ENCODE results near the gene SLC43A2. TPM values are rescaled to one million over a fixed set of nuclear protein-coding genes. Genes with fewer than 3 reads are reported as not detected.

SLC43A2 gene
- total and polyA plus RNA-seq, 2 of the 13 experiments (the other 11 are each of a cell fraction or from before 2014, with no cell fraction given), result 7.3 to 20.0 TPM

DNA sequence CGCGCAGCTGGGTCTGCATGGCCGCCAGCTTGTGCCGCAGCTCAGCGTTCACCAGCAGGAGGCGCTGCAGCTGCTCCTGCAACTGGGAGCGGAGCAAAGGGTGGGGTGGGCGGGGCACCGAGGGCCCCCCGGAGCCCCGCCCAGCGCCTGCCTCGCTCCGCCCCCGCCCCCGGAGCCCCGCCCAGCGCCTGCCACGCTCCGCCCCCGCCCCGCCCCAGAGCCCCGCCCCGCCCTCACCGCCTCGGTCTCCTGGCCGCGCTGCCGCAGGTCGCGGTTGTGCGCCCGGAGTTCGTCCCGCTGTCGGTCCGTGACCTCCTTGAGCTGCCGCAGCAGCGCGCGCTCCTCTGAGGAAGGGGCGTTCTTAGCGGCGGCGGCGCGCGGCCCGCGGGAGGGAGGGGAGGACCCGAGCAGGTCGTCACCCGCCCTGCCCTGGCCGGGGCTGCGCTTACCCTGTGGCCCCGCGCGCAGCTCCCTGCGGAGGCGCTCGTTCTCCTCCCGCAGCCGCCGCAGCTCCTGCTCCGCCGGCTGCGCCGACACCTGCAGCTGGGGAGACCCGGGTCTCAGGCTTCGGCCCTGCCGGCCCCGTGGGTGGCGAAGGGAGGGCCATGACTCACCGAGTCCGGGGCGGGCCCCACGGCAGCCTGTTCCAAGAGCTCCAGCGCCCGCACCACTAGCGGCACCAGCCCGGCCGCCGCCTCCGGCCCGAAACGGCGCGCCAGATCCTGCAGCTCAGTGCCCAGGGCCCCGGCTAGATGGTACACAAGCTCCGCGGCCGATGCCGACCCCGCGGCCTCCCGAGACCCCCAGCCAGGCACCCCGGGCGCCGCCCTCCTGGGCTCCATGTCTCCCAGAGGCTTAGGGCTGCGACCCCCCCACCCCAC is 20.6 kb upstream of the SLC43A2 start (continued):
- TF ChIP-seq, protein P1, sequence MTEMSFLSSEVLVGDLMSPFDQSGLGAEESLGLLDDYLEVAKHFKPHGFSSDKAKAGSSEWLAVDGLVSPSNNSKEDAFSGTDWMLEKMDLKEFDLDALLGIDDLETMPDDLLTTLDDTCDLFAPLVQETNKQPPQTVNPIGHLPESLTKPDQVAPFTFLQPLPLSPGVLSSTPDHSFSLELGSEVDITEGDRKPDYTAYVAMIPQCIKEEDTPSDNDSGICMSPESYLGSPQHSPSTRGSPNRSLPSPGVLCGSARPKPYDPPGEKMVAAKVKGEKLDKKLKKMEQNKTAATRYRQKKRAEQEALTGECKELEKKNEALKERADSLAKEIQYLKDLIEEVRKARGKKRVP (CRISPR knock-in tag; IDR thresholded peaks at IDR 0.05), result peak in 1 of 2 experiments; percentile 29; a peak in 1 of 4 replicates
- TF ChIP-seq, protein P2, sequence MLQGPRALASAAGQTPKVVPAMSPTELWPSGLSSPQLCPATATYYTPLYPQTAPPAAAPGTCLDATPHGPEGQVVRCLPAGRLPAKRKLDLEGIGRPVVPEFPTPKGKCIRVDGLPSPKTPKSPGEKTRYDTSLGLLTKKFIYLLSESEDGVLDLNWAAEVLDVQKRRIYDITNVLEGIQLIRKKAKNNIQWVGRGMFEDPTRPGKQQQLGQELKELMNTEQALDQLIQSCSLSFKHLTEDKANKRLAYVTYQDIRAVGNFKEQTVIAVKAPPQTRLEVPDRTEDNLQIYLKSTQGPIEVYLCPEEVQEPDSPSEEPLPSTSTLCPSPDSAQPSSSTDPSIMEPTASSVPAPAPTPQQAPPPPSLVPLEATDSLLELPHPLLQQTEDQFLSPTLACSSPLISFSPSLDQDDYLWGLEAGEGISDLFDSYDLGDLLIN (CRISPR knock-in tag; IDR thresholded peaks at IDR 0.05; ENCODE audit: borderline replicate concordance), result no peak
- TF ChIP-seq, protein P3, sequence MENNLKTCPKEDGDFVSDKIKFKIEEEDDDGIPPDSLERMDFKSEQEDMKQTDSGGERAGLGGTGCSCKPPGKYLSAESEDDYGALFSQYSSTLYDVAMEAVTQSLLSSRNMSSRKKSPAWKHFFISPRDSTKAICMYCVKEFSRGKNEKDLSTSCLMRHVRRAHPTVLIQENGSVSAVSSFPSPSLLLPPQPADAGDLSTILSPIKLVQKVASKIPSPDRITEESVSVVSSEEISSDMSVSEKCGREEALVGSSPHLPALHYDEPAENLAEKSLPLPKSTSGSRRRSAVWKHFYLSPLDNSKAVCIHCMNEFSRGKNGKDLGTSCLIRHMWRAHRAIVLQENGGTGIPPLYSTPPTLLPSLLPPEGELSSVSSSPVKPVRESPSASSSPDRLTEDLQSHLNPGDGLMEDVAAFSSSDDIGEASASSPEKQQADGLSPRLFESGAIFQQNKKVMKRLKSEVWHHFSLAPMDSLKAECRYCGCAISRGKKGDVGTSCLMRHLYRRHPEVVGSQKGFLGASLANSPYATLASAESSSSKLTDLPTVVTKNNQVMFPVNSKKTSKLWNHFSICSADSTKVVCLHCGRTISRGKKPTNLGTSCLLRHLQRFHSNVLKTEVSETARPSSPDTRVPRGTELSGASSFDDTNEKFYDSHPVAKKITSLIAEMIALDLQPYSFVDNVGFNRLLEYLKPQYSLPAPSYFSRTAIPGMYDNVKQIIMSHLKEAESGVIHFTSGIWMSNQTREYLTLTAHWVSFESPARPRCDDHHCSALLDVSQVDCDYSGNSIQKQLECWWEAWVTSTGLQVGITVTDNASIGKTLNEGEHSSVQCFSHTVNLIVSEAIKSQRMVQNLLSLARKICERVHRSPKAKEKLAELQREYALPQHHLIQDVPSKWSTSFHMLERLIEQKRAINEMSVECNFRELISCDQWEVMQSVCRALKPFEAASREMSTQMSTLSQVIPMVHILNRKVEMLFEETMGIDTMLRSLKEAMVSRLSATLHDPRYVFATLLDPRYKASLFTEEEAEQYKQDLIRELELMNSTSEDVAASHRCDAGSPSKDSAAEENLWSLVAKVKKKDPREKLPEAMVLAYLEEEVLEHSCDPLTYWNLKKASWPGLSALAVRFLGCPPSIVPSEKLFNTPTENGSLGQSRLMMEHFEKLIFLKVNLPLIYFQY (CRISPR knock-in tag; IDR thresholded peaks at IDR 0.05; ENCODE audit: borderline replicate concordance), result no peak; the same call in 1 of the 2 replicates
- TF ChIP-seq REXO4 (CRISPR knock-in tag; IDR thresholded peaks at IDR 0.05; ENCODE audit: borderline replicate concordance) (no peak), BRD4 (CRISPR knock-in tag; IDR thresholded peaks at IDR 0.05) (peak; percentile 31; the same call in 1 of the 2 replicates), SNAPC2 (CRISPR knock-in tag; IDR thresholded peaks at IDR 0.05) (no peak), ZNF564 (CRISPR knock-in tag; IDR thresholded peaks at IDR 0.05) (no peak), TGIF2 (CRISPR knock-in tag; IDR thresholded peaks at IDR 0.05) (peak; percentile 63; the same call in 1 of the 2 replicates), KDM5A (IDR thresholded peaks at IDR 0.05; ENCODE audit: borderline replicate concordance, low read length) (no peak; the same call in 1 of the 2 replicates), ZNF839 (CRISPR knock-in tag; IDR thresholded peaks at IDR 0.05; ENCODE audit: borderline replicate concordance) (no peak), JDP2 (CRISPR knock-in tag; IDR thresholded peaks at IDR 0.05; ENCODE audit: borderline replicate concordance) (no peak), NR3C1 (CRISPR knock-in tag; IDR thresholded peaks at IDR 0.05) (no peak), NFE2L2 (IDR thresholded peaks at IDR 0.05; ENCODE audit: low read length) (no peak), BHLHE40 (IDR thresholded peaks at IDR 0.05; ENCODE audit: low read length) (0 out of 2 replicates have a peak, but pooled peaks have one; percentile 36), MATR3 (CRISPR knock-in tag; IDR thresholded peaks at IDR 0.05) (no peak)
- TF ChIP-seq, protein P4, sequence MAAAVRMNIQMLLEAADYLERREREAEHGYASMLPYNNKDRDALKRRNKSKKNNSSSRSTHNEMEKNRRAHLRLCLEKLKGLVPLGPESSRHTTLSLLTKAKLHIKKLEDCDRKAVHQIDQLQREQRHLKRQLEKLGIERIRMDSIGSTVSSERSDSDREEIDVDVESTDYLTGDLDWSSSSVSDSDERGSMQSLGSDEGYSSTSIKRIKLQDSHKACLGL (CRISPR knock-in tag; IDR thresholded peaks at IDR 0.05), result no peak
- TF ChIP-seq, protein P5, sequence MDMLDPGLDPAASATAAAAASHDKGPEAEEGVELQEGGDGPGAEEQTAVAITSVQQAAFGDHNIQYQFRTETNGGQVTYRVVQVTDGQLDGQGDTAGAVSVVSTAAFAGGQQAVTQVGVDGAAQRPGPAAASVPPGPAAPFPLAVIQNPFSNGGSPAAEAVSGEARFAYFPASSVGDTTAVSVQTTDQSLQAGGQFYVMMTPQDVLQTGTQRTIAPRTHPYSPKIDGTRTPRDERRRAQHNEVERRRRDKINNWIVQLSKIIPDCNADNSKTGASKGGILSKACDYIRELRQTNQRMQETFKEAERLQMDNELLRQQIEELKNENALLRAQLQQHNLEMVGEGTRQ (IDR thresholded peaks at IDR 0.05; ENCODE audit: low read depth, low read length), result no peak
- TF ChIP-seq, protein P5 (CRISPR knock-in tag; IDR thresholded peaks at IDR 0.05; ENCODE audit: borderline replicate concordance), result no peak; the same call in 1 of the 2 replicates
- TF ChIP-seq, protein P6, sequence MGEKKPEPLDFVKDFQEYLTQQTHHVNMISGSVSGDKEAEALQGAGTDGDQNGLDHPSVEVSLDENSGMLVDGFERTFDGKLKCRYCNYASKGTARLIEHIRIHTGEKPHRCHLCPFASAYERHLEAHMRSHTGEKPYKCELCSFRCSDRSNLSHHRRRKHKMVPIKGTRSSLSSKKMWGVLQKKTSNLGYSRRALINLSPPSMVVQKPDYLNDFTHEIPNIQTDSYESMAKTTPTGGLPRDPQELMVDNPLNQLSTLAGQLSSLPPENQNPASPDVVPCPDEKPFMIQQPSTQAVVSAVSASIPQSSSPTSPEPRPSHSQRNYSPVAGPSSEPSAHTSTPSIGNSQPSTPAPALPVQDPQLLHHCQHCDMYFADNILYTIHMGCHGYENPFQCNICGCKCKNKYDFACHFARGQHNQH (CRISPR knock-in tag; IDR thresholded peaks at IDR 0.05), result peak; percentile 51; the same call in 1 of the 2 replicates

Measured in HepG2 (cell line).